Mononuclear cell (primary cell): ENCODE results near the gene IL21. TPM values are rescaled to one million over a fixed set of nuclear protein-coding genes. Genes with fewer than 3 reads are reported as not detected.

Source experiments
- H3K27me3 ChIP-seq: 2 replicates; pipeline ENCODE4 v1.6.0; 2011; ENCODE audit warnings: low read length, control low read depth; ENCODE audit not compliant: insufficient read depth
- H3K4me1 ChIP-seq: 2 replicates; pipeline ENCODE4 v1.5.1; 2011; ENCODE audit warnings: mild to moderate bottlenecking, low read length, control low read depth; ENCODE audit not compliant: insufficient read depth
- H3K4me3 ChIP-seq: 2 replicates; pipeline ENCODE4 v1.5.1; 2011; ENCODE audit warnings: mild to moderate bottlenecking, low read length, moderate library complexity
- H3K9me3 ChIP-seq: 2 replicates; pipeline ENCODE4 v1.5.1; 2011; ENCODE audit warnings: low read depth, mild to moderate bottlenecking, control low read depth, low read length
- total RNA-seq: library from RNA; depleted of rRNA; stranded (reverse); fragments of >200 nt; gene quantifications from one replicate; pipeline ENCODE4 v1.2.3, GENCODE V29; 2012

IL21 gene
- total RNA-seq, 1 donor = not detected

DNA sequence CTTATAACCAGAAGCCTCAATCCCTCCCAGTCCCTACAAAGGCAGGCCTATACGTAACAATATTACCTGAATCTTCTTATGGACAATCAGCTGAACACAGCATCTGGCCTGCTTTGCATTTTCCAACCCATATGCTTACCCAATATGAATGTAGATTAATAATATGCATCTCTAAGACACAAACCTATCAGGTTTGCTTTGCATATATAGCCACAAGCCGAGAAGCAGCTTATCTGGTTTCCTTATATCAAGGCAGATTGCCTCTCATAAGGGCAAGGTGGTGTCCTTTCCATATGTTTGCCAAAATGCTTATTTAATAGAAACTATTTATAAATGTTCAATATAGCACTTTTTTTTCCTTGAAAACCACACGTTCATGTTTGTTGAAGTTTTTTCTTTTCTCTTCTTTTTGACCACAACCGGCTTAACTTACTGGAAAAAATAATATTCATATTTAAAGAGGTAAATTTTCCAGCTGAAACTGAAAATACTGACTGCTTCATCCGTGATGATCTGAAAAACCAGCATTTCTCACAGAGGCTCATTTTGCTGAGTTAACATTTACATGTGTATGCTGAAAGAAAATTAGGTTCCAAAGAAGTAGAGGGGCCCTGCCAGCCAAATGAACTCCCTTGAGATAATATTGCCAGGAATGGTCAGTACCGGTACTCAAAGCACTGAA, 3.8 kb downstream of the IL21 start:
- H3K27me3 ChIP-seq = peaks cover 3% of the 10 kb centered on the region
- no peaks in the 10 kb centered on the region for H3K9me3 ChIP-seq
- H3K4me3 ChIP-seq = no peak overlapping the region
- H3K4me1 ChIP-seq = no peaks in the 10 kb centered on the region

DNA sequence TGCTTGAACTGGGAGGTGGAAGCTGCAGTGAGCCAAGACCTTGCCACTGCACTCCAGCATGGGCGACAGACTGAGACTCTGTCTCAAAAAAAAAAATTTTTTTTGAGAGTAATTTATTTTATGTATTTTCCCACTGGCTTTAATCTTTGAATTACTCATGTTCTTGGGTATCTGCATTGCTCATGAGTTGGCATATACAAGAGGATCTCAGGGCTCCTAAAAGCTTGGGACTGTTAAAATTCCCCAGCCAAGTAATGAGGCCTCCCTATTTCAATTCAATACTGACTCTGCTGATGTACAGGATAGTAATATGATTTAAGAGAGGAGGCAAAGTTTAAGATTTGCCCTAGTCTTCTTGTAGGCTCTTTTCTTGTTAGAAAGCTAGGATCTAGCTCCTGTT, 6.2 kb downstream of the IL21 start:
- peaks cover 3% of the 10 kb centered on the region for H3K27me3 ChIP-seq
- no peaks in the 10 kb centered on the region for H3K4me1 ChIP-seq
- no peak overlapping the region for H3K4me3 ChIP-seq
- H3K9me3 ChIP-seq = no peaks in the 10 kb centered on the region

DNA sequence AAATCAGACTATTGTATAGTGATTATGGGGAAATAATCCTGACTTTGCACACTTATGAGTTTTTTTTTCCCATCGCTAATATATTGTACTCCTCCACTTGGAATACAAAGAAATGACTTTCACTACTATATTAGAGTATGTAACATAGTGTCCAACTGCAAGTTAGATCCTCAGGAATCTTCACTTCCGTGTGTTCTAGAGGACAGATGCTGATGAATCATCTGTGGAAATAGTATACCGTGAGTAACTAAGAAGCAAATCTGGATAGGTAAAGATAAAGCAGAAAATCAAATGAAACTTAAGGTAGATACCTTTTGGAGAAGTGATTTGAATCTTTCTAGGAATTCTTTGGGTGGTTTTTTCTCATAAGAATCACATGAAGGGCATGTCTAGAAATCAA, 8.3 kb downstream of the IL21 start:
- Histone ChIP-seq H3K27me3 (peaks cover 3% of the 10 kb centered on the region), H3K4me1 (no peaks in the 10 kb centered on the region), H3K9me3 (no peaks in the 10 kb centered on the region), H3K4me3 (no peak overlapping the region)

GRCh38 chr4:122606364-122607043, 14.4 kb downstream of the IL21 start:
- Histone ChIP-seq H3K4me3 (no peak overlapping the region), H3K4me1 (no peaks in the 10 kb centered on the region), H3K9me3 (no peaks in the 10 kb centered on the region), H3K27me3 (peaks cover 9% of the 10 kb centered on the region)

DNA sequence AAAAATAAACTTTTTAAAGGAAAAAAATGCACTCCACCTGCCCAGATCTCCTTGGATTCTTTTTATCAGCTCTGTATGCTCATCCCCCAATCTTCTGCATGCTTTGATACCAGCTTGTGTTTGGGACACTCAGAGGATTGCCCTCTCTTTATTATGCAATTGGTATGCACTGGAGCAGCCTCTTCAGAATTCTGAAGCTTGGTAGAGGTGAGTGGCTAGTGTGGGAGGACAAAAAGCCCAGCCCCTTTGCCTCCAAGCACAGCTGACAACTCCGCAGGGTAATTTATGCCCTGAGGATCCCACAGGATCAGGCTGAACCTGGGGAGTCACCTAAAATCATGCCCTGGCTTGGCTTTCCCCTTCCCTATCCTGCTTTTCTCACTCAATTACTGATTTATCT, 16.7 kb downstream of the IL21 start:
- peaks cover 15% of the 10 kb centered on the region for H3K27me3 ChIP-seq
- H3K4me3 ChIP-seq = no peak overlapping the region
- H3K9me3 ChIP-seq = no peaks in the 10 kb centered on the region
- H3K4me1 ChIP-seq = no peaks in the 10 kb centered on the region

- Histone ChIP-seq H3K4me1 (no peaks in the 10 kb centered on the region), H3K9me3 (no peaks in the 10 kb centered on the region), H3K27me3 (peaks cover 15% of the 10 kb centered on the region), H3K4me3 (no peak overlapping the region)
Observed at GRCh38 chr4:122603156-122603574, 17.7 kb downstream of the IL21 start.

- H3K27me3 ChIP-seq = peaks cover 15% of the 10 kb centered on the region
- no peaks in the 10 kb centered on the region for H3K4me1 ChIP-seq
- no peak overlapping the region for H3K4me3 ChIP-seq
- H3K9me3 ChIP-seq = no peaks in the 10 kb centered on the region
Observed at GRCh38 chr4:122602277-122603142, 18.4 kb downstream of the IL21 start.

GRCh38 chr4:122591196-122591595, 29.7 kb downstream of the IL21 start:
- Histone ChIP-seq H3K4me3 (no peak overlapping the region), H3K9me3 (no peaks in the 10 kb centered on the region), H3K4me1 (peaks cover 10% of the 10 kb centered on the region), H3K27me3 (peaks cover 10% of the 10 kb centered on the region)

DNA sequence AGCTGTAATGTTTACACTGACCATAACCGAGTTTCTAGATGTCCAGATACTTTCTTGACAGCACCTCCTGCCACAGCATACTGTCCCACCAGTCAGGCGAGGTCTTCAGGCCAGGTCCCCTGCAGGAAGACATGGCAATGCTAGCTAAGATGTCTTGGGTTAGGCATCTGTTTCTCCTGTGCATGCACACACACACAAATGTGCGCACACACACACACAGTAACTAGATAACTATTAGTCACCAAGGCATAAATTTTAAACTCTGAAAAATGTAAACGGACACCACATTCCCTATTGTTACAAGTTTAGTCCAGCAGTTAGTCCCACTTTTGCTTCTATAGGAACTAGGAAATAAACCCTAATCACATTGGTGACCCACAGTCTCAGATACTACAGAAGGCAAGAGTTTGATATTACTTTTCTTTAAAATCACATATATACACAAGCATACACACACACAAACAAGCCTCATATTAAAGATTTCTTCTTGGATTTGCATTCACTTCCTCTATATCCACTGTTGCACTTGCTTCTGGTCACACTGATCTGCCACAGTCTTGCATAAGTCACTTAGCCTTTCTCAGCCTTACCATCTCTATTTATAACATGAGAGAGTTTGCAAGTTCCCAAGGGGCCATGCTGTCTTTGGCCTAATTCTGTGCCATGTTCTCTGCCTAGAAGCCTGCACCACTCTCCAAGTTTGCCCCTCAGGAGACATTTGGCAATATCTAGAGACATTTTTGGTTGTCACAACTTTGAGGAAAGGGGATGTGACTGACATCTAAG, 32.2 kb downstream of the IL21 start:
- peaks cover 6% of the 10 kb centered on the region for H3K27me3 ChIP-seq
- H3K4me1 ChIP-seq = peaks cover 24% of the 10 kb centered on the region
- H3K9me3 ChIP-seq = no peaks in the 10 kb centered on the region
- H3K4me3 ChIP-seq = no peak overlapping the region

DNA sequence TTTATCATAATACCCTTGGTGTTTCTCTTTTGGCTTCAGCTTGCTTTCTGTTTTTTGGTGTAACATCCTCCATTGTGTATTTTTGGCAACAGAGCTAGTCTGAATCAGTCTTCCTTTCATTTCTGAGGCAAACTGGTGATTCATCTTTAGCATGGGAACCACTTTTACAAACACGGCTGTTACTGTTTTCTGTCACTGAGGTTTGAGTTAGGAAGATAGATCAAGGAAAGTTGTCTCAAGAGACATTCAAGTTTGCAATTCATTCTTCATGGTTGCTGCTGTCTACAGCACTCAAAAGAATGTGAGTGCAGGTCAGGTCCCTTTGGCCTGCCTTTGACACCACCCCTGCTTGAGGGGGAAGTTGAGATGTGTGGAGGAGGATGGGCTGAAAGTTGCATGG, 36.3 kb downstream of the IL21 start:
- H3K4me1 ChIP-seq = peaks cover 26% of the 10 kb centered on the region
- no peaks in the 10 kb centered on the region for H3K27me3 ChIP-seq
- H3K4me3 ChIP-seq = no peak overlapping the region

GRCh38 chr4:122583906-122584305, 37.0 kb downstream of the IL21 start:
- Histone ChIP-seq H3K27me3 (no peaks in the 10 kb centered on the region), H3K9me3 (no peaks in the 10 kb centered on the region), H3K4me1 (peaks cover 26% of the 10 kb centered on the region), H3K4me3 (no peak overlapping the region)

More for the DNA sequence above, 36.3 kb downstream of the IL21 start:
- H3K9me3 ChIP-seq = no peaks in the 10 kb centered on the region

GRCh38 chr4:122577808-122578781, 42.8 kb downstream of the IL21 start:
- Histone ChIP-seq H3K4me3 (no peak overlapping the region), H3K9me3 (no peaks in the 10 kb centered on the region), H3K4me1 (peaks cover 11% of the 10 kb centered on the region), H3K27me3 (no peaks in the 10 kb centered on the region)

GRCh38 chr4:122577189-122577553, 43.7 kb downstream of the IL21 start:
- H3K9me3 ChIP-seq = no peaks in the 10 kb centered on the region
- H3K4me1 ChIP-seq = peaks cover 11% of the 10 kb centered on the region
- H3K27me3 ChIP-seq = no peaks in the 10 kb centered on the region
- H3K4me3 ChIP-seq = no peak overlapping the region
